Parathyroid adenoma (tissue), 2 donors: ENCODE measurements around the gene NBDY.

Experiments used
- H2AFZ ChIP-seq: fragments of 300-600 bp; sonication (generic); one replicate; pipeline ENCODE4 v1.7.0; 2017; ENCODE audit warnings: antibody characterized with exemption, mild to moderate bottlenecking
- H3K27ac ChIP-seq: fragments of 300-600 bp; sonication (generic); one replicate; pipeline ENCODE4 v1.7.0; 2017
- H3K27me3 ChIP-seq: fragments of 300-600 bp; sonication (generic); one replicate; pipeline ENCODE4 v1.7.0; 2017; ENCODE audit warnings: low read length; ENCODE audit not compliant: control insufficient read depth, insufficient read depth
- H3K36me3 ChIP-seq: fragments of 300-600 bp; sonication (generic); one replicate; pipeline ENCODE4 v1.7.0; 2017; ENCODE audit warnings: low read length; ENCODE audit not compliant: control insufficient read depth, insufficient read depth
- H3K4me1 ChIP-seq: fragments of 300-600 bp; sonication (generic); one replicate; pipeline ENCODE4 v1.7.0; 2017; ENCODE audit warnings: control low read depth
- H3K4me2 ChIP-seq: fragments of 300-600 bp; sonication (generic); one replicate; pipeline ENCODE4 v1.7.0; 2017; ENCODE audit warnings: low read length
- H3K4me3 ChIP-seq: fragments of 300-600 bp; sonication (generic); one replicate; pipeline ENCODE4 v1.7.0; 2017; ENCODE audit warnings: low read depth, low read length
- H3K79me2 ChIP-seq: fragments of 300-600 bp; sonication (generic); one replicate; pipeline ENCODE4 v1.7.0; 2017; ENCODE audit warnings: control low read depth
- H3K9ac ChIP-seq: fragments of 300-600 bp; sonication (generic); one replicate; pipeline ENCODE4 v1.7.0; 2017; ENCODE audit warnings: mild to moderate bottlenecking
- H3K9me3 ChIP-seq: fragments of 300-600 bp; sonication (generic); one replicate; pipeline ENCODE4 v1.7.0; 2017; ENCODE audit warnings: low read length; ENCODE audit not compliant: control insufficient read depth
- TF ChIP-seq, protein P1 (sequence below): fragments of 300-600 bp; sonication (generic); IDR thresholded peaks from one replicate; pipeline ENCODE4 v1.7.0; 2017; ENCODE audit warnings: antibody characterized with exemption, mild to moderate bottlenecking
- donor health status: primary hyperparathyroidism.

The NBDY gene

DNA sequence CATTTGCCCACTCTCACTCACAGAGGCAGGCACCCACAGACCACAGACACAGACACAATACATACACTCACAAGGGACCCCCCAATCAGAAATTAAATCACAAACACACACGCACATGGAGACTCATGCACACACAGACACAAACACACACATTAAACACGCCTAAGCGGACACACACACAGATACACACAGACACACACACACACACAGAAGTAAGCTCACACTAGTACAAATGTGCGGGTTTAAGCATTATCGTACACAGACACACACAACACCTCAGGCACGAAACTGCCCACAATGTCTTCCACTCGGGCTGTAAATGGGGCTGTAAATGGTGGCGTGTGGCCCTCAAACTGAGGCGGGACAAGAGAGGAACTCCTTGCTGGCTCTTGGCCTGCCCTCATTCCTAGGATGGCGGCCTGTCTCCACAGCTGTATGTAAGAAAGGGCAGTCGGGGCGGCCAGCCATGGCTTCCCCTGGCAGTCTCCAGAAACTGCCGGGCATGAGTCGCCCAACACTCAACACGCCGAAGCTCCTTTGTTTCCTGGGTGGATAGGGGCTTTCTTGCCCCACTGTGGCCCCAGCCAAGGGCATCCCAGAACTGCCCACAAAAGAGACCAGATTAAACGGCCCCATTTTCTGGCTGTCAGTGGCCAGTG, 53.9 kb downstream of the NBDY start:
- Histone ChIP-seq H3K4me2 (no peak overlapping the region), H3K27ac (no peak overlapping the region), H3K36me3 (no peaks in the 10 kb centered on the region), H3K9ac (no peak overlapping the region), H3K27me3 (no peaks in the 10 kb centered on the region), H3K79me2 (no peaks in the 10 kb centered on the region), H3K4me3 (no peak overlapping the region), H2AFZ (no peak overlapping the region), H3K9me3 (no peaks in the 10 kb centered on the region), H3K4me1 (no peaks in the 10 kb centered on the region)
- TF ChIP-seq, protein P1, sequence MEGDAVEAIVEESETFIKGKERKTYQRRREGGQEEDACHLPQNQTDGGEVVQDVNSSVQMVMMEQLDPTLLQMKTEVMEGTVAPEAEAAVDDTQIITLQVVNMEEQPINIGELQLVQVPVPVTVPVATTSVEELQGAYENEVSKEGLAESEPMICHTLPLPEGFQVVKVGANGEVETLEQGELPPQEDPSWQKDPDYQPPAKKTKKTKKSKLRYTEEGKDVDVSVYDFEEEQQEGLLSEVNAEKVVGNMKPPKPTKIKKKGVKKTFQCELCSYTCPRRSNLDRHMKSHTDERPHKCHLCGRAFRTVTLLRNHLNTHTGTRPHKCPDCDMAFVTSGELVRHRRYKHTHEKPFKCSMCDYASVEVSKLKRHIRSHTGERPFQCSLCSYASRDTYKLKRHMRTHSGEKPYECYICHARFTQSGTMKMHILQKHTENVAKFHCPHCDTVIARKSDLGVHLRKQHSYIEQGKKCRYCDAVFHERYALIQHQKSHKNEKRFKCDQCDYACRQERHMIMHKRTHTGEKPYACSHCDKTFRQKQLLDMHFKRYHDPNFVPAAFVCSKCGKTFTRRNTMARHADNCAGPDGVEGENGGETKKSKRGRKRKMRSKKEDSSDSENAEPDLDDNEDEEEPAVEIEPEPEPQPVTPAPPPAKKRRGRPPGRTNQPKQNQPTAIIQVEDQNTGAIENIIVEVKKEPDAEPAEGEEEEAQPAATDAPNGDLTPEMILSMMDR: no peak

DNA sequence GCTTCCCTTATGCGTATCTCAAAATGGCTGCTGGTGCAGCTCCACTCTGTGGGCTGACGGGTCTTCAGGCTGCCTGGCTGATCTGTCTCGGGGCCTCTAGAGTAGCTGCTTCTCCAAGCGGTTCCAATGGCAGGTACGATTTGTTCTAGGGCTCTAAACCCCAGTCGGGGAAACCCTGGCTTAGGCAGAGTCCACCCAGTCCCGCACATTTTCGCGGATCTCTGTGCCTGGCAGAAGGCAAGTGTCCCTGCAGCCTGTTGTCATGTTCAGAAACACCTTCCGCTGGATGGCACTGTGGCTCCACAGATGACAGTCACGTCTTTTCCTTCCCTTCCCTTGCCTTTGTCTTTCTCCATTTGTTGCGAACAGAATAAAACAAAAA, 54.4 kb downstream of the NBDY start:
- Histone ChIP-seq H3K4me1 (no peaks in the 10 kb centered on the region), H3K27ac (no peak overlapping the region), H3K79me2 (no peaks in the 10 kb centered on the region), H3K36me3 (no peaks in the 10 kb centered on the region), H3K27me3 (no peaks in the 10 kb centered on the region), H3K9ac (no peak overlapping the region), H3K4me2 (no peak overlapping the region), H3K9me3 (no peaks in the 10 kb centered on the region), H2AFZ (no peak overlapping the region), H3K4me3 (no peak overlapping the region)
- TF ChIP-seq, protein P1: no peak

DNA sequence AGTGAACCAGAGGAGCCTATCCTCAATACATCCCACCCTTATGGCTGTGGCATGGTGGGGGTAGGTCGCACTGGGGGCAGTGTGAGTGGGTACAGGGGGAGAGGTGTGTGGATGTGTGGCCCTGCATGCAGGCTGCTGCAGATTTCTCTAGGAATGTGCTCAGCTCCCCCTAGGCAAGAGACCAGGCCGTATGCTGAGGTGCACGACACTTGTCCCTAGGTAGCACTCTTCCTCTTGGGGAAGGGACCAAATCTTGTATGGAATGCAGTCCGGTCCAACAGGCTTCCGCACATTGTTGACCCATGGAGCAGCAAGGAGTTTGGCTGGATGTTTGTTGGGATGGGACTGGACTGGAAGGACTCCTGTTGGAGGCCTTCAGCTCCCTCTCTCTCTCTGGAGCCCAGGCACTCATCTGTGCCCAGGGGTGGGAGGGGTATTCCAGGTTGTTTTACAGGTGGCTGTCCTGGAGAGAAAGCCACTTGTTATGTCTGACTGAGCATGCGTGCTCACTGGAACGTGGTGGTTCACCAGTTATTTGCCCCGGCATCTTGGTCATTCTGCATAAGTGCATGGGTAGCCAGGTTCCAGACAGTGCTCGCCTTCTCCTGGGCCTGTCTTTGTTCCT, 55.1 kb downstream of the NBDY start:
- Histone ChIP-seq H3K27me3 (no peaks in the 10 kb centered on the region), H3K9me3 (no peaks in the 10 kb centered on the region), H2AFZ (no peak overlapping the region), H3K27ac (no peak overlapping the region), H3K36me3 (no peaks in the 10 kb centered on the region), H3K4me2 (no peak overlapping the region), H3K4me1 (no peaks in the 10 kb centered on the region), H3K9ac (no peak overlapping the region), H3K4me3 (no peak overlapping the region), H3K79me2 (no peaks in the 10 kb centered on the region)
- TF ChIP-seq, protein P1: no peak

DNA sequence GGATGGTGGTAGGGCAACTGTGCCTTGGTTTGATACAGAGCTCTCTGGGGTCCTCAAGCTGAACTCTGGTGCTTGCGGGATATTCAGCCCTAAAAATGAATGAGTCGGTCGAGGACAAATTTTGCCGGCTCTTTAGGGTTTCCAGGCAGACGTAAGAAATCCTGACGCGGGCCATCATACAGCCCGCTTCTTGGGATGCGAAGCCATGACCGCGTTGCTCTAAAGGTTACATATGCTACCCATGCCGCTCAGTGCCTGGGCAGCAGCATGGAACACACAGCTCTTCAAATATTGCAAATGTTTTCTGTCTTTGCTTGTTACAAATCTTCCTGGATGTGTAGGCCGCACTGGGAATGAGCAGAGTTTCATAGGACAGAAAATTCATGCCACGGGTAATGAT, 55.6 kb downstream of the NBDY start:
- no peak overlapping the region for H3K27ac ChIP-seq
- H3K27me3 ChIP-seq: no peaks in the 10 kb centered on the region
- TF ChIP-seq, protein P1: no peak
- no peak overlapping the region for H3K9ac ChIP-seq
- H3K36me3 ChIP-seq: no peaks in the 10 kb centered on the region
- no peak overlapping the region for H3K4me2 ChIP-seq
- H3K4me1 ChIP-seq: no peaks in the 10 kb centered on the region
- no peak overlapping the region for H3K4me3 ChIP-seq
- no peaks in the 10 kb centered on the region for H3K79me2 ChIP-seq
- no peak overlapping the region for H2AFZ ChIP-seq
- H3K9me3 ChIP-seq: no peaks in the 10 kb centered on the region

DNA sequence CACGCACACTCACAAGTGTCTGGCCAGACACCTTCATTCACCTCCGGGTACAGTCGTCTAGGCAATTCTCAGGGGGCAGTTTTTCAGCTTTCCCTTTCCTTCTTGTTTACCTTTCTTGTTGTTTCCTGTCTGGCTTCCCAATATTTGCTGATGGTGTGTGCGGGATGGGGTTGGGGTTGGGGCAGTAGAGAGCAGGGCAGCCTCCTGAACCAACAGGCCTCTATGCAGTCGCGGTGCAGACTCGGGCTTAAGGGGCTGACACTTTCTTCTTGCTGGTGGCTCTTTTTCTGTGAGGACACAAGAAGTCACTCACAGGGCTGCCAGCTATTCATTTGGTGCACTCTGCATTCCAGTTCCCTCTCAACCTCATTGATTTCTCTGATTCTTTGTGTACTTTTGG, 56.4 kb downstream of the NBDY start:
- TF ChIP-seq, protein P1: no peak
- no peaks in the 10 kb centered on the region for H3K9me3 ChIP-seq
- no peaks in the 10 kb centered on the region for H3K27me3 ChIP-seq
- no peak overlapping the region for H3K4me3 ChIP-seq
- H3K4me1 ChIP-seq: no peaks in the 10 kb centered on the region
- no peak overlapping the region for H3K9ac ChIP-seq
- H3K4me2 ChIP-seq: no peak overlapping the region
- no peak overlapping the region for H3K27ac ChIP-seq
- H3K79me2 ChIP-seq: no peaks in the 10 kb centered on the region
- H3K36me3 ChIP-seq: no peaks in the 10 kb centered on the region
- H2AFZ ChIP-seq: no peak overlapping the region
